VCaP (cell line): ENCODE results near the gene NBPF1.
"Not testable (repeated sequence)": the region's sequence is repeated elsewhere in the genome, so short reads cannot be mapped to it uniquely, and the experiment has no call there.

Experiments
- H3K27ac ChIP-seq: fragments of 450-650 bp; 2 replicates; pipeline ENCODE4 v1.5.1; 2017

NBPF1 gene

DNA sequence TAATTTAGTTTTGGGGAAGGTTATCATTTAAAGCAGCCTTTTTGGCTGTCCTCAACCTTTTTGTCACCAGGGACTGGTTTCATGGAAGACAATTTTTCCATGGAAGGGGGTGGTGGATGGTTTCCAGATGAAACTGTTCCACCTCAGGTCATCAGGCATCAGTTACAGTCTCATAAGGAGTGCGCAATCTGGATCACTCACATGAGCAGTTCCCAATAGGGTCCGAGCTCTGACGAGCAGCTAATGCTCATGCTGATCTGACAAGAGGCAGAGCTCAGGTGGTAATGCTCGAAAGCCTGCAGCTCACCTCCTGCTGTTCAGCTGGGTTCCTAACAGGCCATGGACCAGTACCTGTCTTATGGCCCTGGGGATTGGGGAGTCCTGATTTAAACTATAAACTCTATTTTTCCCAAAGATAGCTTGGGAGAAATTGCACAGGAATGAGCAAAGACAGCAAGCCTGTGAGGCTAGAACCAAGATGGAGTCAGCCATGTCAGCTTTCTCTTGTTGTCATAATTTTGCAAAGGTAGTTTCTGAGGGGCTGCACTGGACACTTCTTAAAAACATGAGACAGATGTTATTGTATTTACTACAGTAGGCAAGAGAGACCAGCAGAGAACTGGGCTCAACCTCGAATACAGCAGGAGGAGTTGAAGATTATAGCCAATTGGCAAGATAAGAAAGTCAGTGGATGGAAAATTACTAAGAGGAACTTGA, 96.5 kb downstream of the NBPF1 start:
- not testable (repeated sequence) for H3K27ac ChIP-seq

DNA sequence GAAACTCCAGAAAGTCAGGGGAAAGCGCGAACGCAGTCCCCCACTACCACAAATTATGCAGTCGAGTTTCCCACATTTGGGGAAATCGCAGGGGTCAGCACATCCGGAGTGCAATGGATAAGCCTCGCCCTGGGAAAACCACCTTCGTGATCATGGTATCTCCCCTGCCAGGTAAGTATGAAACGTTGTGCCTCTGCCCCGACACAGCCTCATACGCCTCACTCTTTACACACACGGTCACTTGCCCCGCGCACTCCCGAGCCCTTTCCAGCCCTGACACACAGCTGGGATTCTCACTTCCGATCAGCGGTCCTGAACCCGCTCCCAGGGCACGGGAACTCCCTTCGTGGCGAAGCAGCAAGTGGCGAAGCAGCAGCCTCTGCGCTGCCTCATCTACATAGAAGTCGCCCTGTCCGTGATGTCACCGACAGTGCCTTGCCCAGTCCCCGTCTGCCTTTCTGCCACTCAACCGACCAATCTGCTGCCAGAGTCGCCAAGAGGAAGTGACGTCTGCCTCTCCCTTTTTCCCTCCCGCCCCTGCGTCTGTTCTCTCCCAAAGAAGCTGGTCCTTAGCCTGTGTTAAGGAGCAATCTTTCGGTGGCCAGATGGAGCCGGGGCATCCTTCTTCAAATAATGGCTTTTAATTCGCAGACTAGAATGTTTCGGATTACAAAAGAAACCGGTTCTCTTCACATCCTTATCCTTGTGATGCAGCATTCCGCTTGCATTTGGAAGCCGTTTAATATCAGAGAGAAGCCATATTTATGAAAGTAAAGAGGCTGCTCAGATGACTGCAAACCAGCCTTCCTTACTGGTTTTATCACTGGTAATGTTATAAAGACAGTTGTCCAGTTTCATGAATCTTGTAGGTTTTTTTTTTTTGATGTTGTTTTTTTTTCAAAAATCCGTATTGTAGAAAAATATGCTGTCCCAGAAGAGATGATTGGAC, 99.0 kb downstream of the NBPF1 start, which contains the start of gene RNU1-1:
Gene RNU1-1 (minus strand): TSS at position 179 of the 949 bp plus-strand sequence.
- H3K27ac ChIP-seq = peak within 1 kb of the TSS; percentile 72

DNA sequence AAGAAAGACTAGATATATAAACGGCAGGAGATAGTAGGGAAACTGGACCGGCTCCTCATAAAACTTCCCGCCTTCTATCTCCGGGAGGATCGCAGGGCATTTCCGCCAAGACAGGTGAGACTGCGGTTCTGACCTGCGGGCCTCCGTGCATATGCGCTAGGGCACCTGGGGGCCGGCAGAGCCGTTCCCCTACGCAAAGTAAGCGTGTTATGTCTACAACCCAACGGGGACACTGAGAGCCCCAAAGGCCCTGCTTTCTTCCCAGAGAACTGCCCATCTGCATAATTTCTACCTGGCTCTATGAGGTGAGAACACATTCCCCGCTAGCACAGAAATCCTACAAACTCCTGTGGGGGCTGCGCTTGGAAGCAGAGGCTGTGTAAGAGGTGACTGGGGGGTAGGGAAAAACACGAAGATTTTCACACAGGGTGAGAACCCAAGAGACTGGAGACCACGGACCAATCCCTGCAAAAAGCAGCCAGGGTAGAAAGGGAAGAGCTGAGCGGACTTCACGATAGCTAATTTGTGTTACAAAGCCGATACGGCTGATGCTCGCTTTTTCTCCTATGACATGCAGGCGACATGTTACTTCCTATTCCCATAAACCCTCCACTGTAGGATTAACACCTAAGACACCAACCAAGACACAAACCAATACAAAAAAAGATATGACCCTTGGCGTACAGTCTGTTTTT, 99.8 kb downstream of the NBPF1 start:
- H3K27ac ChIP-seq = peak overlapping the region; percentile 72

DNA sequence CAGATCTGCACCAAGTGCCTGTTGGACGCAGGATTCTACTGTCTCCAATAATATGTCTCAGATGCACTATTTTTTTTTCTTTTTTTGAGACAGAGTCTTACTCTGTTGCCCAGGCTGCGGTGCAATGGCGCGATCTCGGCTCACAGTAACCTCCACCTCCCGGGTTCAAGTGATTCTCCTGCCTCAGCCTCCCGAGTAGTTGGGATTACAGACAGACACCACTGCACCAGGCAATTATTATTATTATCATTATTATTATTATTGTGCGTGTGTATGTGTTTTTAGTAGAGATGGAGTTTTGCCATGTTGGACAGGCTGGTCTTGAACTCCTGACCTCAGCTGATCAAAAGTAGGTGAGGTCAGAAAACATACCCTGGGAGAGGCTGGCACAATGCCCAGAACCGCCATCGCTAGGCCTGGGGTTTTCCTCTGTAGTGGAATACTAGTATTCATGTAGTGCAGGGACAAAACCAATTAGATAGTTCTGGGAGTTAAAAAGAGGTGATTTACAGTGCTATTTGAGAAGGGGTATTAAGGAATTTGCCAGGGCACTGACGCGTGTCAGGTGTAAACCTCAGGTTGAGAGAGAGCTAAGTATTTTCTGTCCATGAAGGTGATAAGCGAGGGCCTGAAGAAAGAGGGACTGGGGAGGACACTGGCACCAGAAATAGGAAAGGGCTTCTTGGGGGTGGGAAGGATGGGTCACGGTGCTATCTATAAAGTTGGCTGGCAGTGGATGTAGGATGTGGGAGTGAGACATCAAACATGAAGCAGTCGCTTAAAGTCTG, 100.5 kb downstream of the NBPF1 start:
- H3K27ac ChIP-seq = peak overlapping the region; percentile 72
